Gastroesophageal sphincter (tissue), 4 donors: ENCODE measurements around the gene PDE3B. TPM values are rescaled to one million over a fixed set of nuclear protein-coding genes. Genes with fewer than 3 reads are reported as not detected.
"Not testable (repeated sequence)": the region's sequence is repeated elsewhere in the genome, so short reads cannot be mapped to it uniquely, and the experiment has no call there.

ENCODE experiments used
- ATAC-seq: fragments of 150-250 bp; one replicate; pipeline ENCODE4 v1.9.1; 2016; ENCODE audit warnings: mild to moderate bottlenecking, moderate library complexity
- H3K27ac ChIP-seq, 4 donors: fragments of 200-600 bp; sonication (generic) in 3 of 4; 1 replicate in 3 of 4; 2 replicates in 1 of 4; pipeline ENCODE4 v1.5.1; 2016 to 2019
- H3K27me3 ChIP-seq: fragments of 200-600 bp; sonication (generic); one replicate; pipeline ENCODE4 v1.5.1; 2019
- H3K36me3 ChIP-seq, 2 donors: fragments of 200-600 bp; sonication (generic); one replicate each; pipeline ENCODE4 v1.5.1; 2019; ENCODE audit warnings: control low read depth in 1 of 2
- H3K4me1 ChIP-seq, 3 donors: fragments of 200-600 bp; sonication (generic); 1 replicate in 2 of 3; 2 replicates in 1 of 3; pipeline ENCODE4 v1.5.1; 2016 to 2019; ENCODE audit warnings: control low read depth in 2 of 3
- H3K4me3 ChIP-seq, 2 donors: fragments of 200-600 bp; sonication (generic); one replicate each; pipeline ENCODE4 v1.5.1; 2019; ENCODE audit warnings: mild to moderate bottlenecking in 1 of 2, moderate library complexity in 1 of 2
- H3K9me3 ChIP-seq, 3 donors: fragments of 200-600 bp; sonication (generic); one replicate each; pipeline ENCODE4 v1.5.1; 2017 to 2019; ENCODE audit warnings: control low read depth in 2 of 3
- EP300 ChIP-seq: sonication (generic); formaldehyde crosslinking; IDR thresholded peaks from one replicate; pipeline ENCODE4 v1.6.1; 2017; ENCODE audit warnings: antibody characterized with exemption, mild to moderate bottlenecking
- POLR2A ChIP-seq, 2 donors: fragments of 450-650 bp; IDR thresholded peaks; one replicate each; pipeline ENCODE4 v1.6.1; 2017; ENCODE audit warnings: antibody characterized with exemption in 2 of 2, mild to moderate bottlenecking in 2 of 2, moderate library complexity in 1 of 2
- POLR2AphosphoS5 ChIP-seq: sonication (generic); formaldehyde crosslinking; IDR thresholded peaks from one replicate; pipeline ENCODE4 v1.6.1; 2017; ENCODE audit warnings: antibody characterized with exemption
- WGBS, 2 donors: methylation state at CpG; one replicate each; pipeline ENCODE4 v1.1.5; 2018; ENCODE audit warnings: low coverage in 1 of 2; 5-methylcytosine and 5-hydroxymethylcytosine counted together
- total RNA-seq, 4 donors: library from RNA; depleted of rRNA; stranded (reverse); fragments of >200 nt; gene quantifications; one replicate each; pipeline ENCODE4 v1.1.0, GENCODE V29; 2016
- TF ChIP-seq, protein P1 (sequence below), 4 experiments: fragments of 200-600 bp in 2 of 4; fragments of 450-650 bp in 2 of 4; sonication (generic) in 1 of 4; IDR thresholded peaks; one replicate each; pipeline ENCODE4 v1.5.1; 2017 to 2019; ENCODE audit warnings: antibody characterized with exemption in 4 of 4, mild to moderate bottlenecking in 2 of 4, moderate library complexity in 2 of 4

The PDE3B gene
- total RNA-seq, 4 donors from 2014 or later = 11.7 to 21.8 (median 17.9) TPM

DNA sequence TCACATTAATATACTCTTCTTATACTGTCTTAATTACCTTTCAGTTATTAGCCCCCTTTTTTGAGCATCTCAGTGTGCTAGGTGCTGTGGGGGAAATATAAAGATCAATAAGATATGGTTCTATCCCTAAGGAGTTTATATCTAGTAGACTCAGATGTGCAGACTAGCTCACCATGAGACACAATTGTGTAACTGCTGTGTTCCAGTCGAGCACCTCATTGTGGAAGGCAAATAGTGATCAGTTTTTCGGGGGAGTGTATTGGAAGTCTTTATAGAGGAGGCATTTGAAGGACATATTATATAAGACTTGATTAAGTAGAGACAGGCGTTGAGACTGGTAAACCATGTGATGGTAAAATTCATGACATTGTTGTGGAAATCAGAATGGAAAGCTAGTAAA lies 11.8 kb downstream of the PDE3B start:
- ATAC-seq = no peak
- Histone ChIP-seq H3K27ac (no peak overlapping the region), H3K27me3 (no peaks in the 10 kb centered on the region), H3K36me3 (no peaks in the 10 kb centered on the region), H3K4me3 (no peak overlapping the region), H3K4me1 (peaks cover 0 to 15% (median 0%) of the 10 kb centered on the region in 3 donors), H3K9me3 (no peaks in the 10 kb centered on the region)
- TF ChIP-seq, protein P1, sequence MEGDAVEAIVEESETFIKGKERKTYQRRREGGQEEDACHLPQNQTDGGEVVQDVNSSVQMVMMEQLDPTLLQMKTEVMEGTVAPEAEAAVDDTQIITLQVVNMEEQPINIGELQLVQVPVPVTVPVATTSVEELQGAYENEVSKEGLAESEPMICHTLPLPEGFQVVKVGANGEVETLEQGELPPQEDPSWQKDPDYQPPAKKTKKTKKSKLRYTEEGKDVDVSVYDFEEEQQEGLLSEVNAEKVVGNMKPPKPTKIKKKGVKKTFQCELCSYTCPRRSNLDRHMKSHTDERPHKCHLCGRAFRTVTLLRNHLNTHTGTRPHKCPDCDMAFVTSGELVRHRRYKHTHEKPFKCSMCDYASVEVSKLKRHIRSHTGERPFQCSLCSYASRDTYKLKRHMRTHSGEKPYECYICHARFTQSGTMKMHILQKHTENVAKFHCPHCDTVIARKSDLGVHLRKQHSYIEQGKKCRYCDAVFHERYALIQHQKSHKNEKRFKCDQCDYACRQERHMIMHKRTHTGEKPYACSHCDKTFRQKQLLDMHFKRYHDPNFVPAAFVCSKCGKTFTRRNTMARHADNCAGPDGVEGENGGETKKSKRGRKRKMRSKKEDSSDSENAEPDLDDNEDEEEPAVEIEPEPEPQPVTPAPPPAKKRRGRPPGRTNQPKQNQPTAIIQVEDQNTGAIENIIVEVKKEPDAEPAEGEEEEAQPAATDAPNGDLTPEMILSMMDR (IDR thresholded peaks at IDR 0.05) = no peak
- TF ChIP-seq POLR2A (IDR thresholded peaks at IDR 0.05) = no peak
- TF ChIP-seq POLR2AphosphoS5 = no peak
- no peak for TF ChIP-seq EP300
- WGBS, 2 donors = 97 to 100% methylated on average over 2 to 3 of the region's 3 CpGs

DNA sequence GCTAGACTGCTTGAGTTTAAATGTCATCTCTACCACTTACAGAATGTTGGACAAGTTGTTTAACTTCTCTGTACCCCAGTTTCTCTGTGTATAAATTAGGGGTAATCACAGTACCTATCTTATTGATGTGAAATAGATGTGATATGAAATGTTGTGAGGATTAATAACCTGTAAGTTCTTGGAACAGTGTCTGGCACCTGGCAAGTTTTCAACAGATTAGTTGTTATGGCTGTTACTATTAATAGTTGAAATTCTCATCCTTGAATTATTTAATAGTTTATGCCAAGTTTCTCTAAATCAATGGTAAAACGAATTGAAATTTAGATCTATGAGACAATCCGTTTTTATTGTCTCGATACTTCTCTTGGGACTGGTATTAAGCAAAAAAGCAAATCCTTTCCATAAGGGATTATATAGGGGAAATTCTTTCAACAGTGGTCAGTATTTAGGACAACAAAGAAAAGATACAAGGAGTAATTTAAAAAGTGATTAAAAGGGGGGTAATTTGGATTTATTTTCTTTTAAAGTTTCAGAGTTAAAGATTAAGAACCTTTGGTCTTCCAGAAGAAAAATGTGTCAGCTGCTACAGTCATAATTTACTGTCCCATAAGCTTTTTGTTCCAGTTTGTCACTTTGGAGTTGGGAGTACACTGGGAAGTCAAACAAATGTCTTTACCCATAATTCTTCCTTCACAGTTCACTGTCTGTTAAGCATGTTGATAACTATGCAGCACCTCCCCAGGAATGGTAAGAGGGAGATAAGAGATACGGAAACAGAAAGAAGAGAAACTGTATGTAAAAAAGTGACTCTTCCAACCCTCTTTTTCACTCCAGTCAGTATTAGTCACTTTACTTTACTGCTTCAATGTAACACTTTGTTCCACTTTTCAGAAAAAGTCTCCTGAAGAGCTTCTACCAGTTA lies 13.2 kb downstream of the PDE3B start:
- Histone ChIP-seq H3K9me3 (no peaks in the 10 kb centered on the region), H3K4me1 (peaks cover 0 to 15% (median 0%) of the 10 kb centered on the region in 3 donors), H3K36me3 (peaks cover 0 to 5% of the 10 kb centered on the region in 2 donors), H3K4me3 (no peak overlapping the region), H3K27me3 (no peaks in the 10 kb centered on the region), H3K27ac (no peak overlapping the region)
- TF ChIP-seq, protein P1 (IDR thresholded peaks at IDR 0.05) = no peak
- TF ChIP-seq POLR2AphosphoS5 = no peak
- no peak for TF ChIP-seq POLR2A (IDR thresholded peaks at IDR 0.05)
- TF ChIP-seq EP300 = no peak
- 27 to 29% methylated on average over 4 of the region's 4 CpGs for WGBS, 2 donors
- ATAC-seq = no peak

DNA sequence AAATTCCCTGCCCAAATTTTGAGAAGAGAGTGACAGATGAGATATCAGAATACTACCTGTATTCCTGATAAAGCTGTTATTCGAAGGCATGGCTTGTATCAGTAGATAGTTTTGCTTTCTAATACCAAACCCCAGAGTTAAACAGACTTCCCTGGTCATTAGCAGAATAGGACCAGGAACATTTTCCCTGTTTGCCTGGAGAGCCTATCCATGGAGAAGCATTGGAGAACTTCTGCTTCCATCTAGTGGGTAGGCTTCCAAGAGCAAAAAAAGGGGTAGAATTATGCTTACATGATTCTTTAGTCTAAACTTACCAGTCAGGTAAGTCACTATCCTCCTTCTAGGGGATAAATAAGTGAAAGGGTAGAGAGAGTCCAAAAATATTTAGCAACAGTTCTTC lies 14.2 kb downstream of the PDE3B start:
- H3K4me1 ChIP-seq = peaks cover 0 to 15% (median 0%) of the 10 kb centered on the region in 3 donors
- H3K27ac ChIP-seq = no peak overlapping the region
- H3K4me3 ChIP-seq = no peak overlapping the region
- 44 to 100% methylated on average over 1 of the region's 1 CpG for WGBS, 2 donors
- H3K36me3 ChIP-seq = peaks cover 0 to 5% of the 10 kb centered on the region in 2 donors
- TF ChIP-seq, protein P1 (IDR thresholded peaks at IDR 0.05) = no peak
- TF ChIP-seq POLR2AphosphoS5 = no peak
- TF ChIP-seq POLR2A (IDR thresholded peaks at IDR 0.05) = no peak
- no peak for TF ChIP-seq EP300
- H3K27me3 ChIP-seq = no peaks in the 10 kb centered on the region
- ATAC-seq = no peak
- no peaks in the 10 kb centered on the region for H3K9me3 ChIP-seq

DNA sequence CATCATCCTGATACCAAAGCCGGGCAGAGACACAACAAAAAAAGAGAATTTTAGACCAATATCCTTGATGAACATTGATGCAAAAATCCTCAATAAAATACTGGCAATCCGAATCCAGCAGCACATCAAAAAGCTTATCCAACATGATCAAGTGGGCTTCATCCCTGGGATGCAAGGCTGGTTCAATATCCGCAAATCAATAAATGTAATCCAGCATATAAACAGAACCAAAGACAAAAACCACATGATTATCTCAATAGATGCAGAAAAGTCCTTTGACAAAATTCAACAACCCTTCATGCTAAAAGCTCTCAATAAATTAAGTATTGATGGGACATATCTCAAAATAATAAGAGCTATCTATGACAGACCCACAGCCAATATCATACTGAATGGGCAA lies 21.3 kb downstream of the PDE3B start:
- not testable (repeated sequence) for H3K9me3 ChIP-seq, H3K36me3 ChIP-seq, H3K4me3 ChIP-seq, H3K4me1 ChIP-seq, H3K27me3 ChIP-seq, H3K27ac ChIP-seq, ATAC-seq
- WGBS, 2 donors = 92 to 100% methylated on average over 2 of the region's 3 CpGs

DNA sequence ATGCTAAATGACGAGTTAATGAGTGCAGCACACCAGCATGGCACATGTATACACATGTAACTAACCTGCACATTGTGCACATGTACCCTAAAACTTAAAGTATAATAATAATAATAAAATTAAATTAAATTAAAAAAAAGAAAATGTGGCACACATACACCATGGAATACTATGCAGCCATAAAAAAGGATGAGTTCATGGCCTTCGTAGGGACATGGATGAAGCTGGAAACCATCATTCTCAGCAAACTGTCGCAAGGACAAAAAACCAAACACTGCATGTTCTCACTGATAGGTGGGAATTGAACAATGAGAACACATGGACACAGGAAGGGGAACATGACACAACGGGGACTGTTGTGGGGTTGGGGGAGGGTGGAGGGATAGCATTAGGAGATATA lies 23.7 kb downstream of the PDE3B start:
- not testable (repeated sequence) for H3K4me1 ChIP-seq, H3K27ac ChIP-seq, H3K4me3 ChIP-seq, H3K9me3 ChIP-seq, H3K27me3 ChIP-seq, H3K36me3 ChIP-seq, ATAC-seq
- WGBS, 2 donors = 80 to 94% methylated on average over 2 to 4 of the region's 4 CpGs

DNA sequence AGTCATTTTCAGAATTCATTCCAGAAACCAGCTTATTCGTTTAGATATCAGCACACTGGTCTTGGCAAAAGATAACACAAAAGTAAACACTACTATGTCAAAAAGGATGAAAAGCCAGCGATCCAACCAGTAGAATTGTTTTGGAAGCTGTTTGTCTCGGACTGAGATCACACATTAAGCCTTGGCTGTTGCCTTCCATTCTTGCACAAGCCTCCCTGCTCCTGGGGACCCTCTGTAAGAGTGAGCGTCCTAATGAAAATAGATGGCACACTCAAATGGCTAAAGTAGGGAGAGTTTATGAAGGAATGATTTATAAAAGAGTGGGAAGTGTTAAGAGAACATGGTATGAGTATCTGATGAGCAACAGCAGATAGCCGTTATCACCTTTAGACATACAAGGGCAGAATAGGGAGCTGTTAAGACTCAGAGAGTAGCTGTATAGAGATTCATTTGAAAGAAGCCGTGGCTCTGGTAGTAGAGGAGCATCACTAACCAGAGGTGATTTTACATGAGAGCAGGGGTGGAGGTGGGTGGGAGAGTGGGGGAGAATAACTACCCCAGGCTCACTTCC lies 25.2 kb downstream of the PDE3B start:
- TF ChIP-seq, protein P1 (IDR thresholded peaks at IDR 0.05) = no peak
- Histone ChIP-seq H3K27ac (no peak overlapping the region), H3K36me3 (no peaks in the 10 kb centered on the region), H3K27me3 (no peaks in the 10 kb centered on the region), H3K9me3 (no peaks in the 10 kb centered on the region), H3K4me1 (no peaks in the 10 kb centered on the region), H3K4me3 (no peak overlapping the region)
- WGBS, 2 donors = 54 to 58% methylated on average over 4 to 6 of the region's 6 CpGs
- ATAC-seq = no peak
